Hindlimb muscle (tissue), 1 donor: Measurements from ENCODE around the gene ELP4. TPM values are rescaled to one million over a fixed set of nuclear protein-coding genes. Genes with fewer than 3 reads are reported as not detected.

ENCODE experiments used
- DNase-seq: peaks from one replicate; pipeline ENCODE4 v3.0.0-alpha.2; 2013
- polyA plus RNA-seq: library from polyadenylated mRNA; unstranded; fragments of 120-200 nt; gene quantifications from one replicate; pipeline ENCODE4 v1.2.1, GENCODE V29; 2013; ENCODE audit not compliant: insufficient read length

The ELP4 gene
- polyA plus RNA-seq, 1 donor, result 13.8 TPM

DNA sequence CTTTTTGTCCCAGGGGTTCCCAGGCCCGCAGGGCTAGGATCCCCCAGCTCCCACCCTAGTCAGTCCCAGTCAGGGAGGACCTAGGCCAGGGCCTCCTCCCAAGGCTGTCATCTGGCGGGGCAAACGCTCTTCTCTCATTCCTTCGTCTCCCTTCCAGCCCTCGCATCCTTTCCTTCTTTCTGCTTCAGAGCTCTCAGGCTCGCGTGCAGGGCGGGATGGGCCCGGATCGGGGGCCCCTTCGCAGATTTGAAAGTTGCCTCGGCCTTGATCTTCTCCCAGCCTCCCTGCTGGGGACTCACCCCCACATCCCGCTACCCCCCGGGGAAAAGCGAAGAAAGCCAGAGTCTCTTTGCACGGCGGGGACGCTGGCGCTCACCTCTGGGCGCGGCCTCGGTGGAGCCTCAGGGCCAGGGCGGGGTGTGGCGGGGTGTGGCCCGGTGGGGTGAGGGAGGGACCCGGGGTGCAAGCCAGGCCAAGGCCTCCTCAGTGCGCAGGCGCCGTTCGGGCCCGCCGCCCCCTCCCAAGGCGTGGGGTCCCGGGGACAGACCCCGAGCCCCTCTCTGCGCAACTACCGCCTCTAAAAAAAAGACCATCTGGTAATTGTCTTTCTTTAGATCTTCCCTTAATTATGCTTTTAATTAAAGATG is 316.4 kb downstream of the ELP4 start:
- no peak for DNase-seq

- DNase-seq, result no peak
Observed at GRCh38 chr11:31826536-31827438, 317.2 kb downstream of the ELP4 start.

- no peak for DNase-seq
Observed at GRCh38 chr11:31827455-31828206, 318.1 kb downstream of the ELP4 start.

- no peak for DNase-seq
Observed at GRCh38 chr11:31828217-31828616, 318.6 kb downstream of the ELP4 start.

DNA sequence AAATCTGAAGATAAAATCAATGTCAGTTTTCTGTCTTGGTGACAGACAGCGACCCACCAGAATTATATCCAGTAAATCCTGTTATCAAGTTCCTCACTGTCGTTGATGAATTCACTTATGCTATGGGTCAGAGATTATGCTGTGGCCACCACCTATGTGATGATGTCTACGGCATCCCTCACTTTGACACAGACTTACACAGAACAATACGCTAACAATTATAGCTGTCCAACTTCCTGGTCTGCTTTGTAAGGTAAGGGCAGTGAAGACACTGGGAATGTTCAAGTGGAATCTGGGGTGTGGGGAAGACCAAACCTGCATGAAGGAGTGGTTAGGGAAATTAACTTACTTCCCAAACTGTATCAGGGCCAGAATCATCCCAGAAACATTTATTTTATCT is 320.8 kb downstream of the ELP4 start:
- DNase-seq, result no peak

DNA sequence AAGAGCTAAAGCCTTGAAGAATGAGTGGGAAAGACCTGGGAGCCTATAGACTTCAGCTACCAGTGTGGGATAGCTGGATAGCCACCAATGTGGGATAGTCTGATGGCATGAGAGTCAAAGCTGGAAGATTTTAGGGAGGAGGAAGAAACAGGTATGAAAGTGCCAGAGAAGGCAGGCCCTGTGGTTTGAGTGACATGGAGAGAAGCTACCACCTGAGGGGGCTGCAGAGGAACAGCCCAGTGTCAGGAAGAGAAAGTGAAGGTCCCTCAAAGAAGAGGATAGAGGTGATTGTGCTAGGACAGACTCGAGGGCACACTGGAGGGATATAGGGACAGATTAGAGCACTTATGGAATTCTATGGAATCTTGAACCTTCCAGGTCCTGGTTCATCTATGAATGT is 324.7 kb downstream of the ELP4 start:
- DNase-seq, result no peak

Other genes starting within 250 kb of the ELP4 start
- gene DCDC1, start 140.0 kb upstream of the ELP4 start, polyA plus RNA-seq, result 0.08 TPM
- 12.7 TPM for gene DNAJC24, start 139.9 kb upstream of the ELP4 start, polyA plus RNA-seq
- 20.5 TPM for gene IMMP1L, start 145 bp upstream of the ELP4 start, polyA plus RNA-seq